GM19099 (cell line): ENCODE data around the gene RAPSN.

Experiments used
- POLR2A ChIP-seq: IDR thresholded peaks from 3 replicates; pipeline ENCODE4 v1.6.1; 2011; ENCODE audit warnings: low read depth; ENCODE audit not compliant: insufficient read length; ENCODE audit errors: extremely low read depth

The RAPSN gene

GRCh38 chr11:47470671-47471070 lies 21.7 kb upstream of the RAPSN start:
- no peak for TF ChIP-seq POLR2A

- no peak for TF ChIP-seq POLR2A
Measured at GRCh38 chr11:47469361-47470179, 20.6 kb upstream of the RAPSN start.

- TF ChIP-seq POLR2A, result no peak
Measured at GRCh38 chr11:47468598-47469214, 19.8 kb upstream of the RAPSN start.

GRCh38 chr11:47467357-47467756 lies 18.4 kb upstream of the RAPSN start:
- TF ChIP-seq POLR2A, result no peak

- no peak for TF ChIP-seq POLR2A
Measured at GRCh38 chr11:47466701-47467250, 17.8 kb upstream of the RAPSN start.

GRCh38 chr11:47466201-47466600 lies 17.3 kb upstream of the RAPSN start:
- TF ChIP-seq POLR2A, result no peak

- TF ChIP-seq POLR2A, result no peak
Measured at GRCh38 chr11:47464483-47464882, 15.5 kb upstream of the RAPSN start.

- TF ChIP-seq POLR2A, result no peak
Measured at GRCh38 chr11:47461876-47462275, 12.9 kb upstream of the RAPSN start.

GRCh38 chr11:47460571-47461235 lies 11.8 kb upstream of the RAPSN start:
- TF ChIP-seq POLR2A, result no peak

GRCh38 chr11:47453365-47453764 lies 4.4 kb upstream of the RAPSN start:
- no peak for TF ChIP-seq POLR2A

GRCh38 chr11:47451990-47452389 lies 3.1 kb upstream of the RAPSN start:
- TF ChIP-seq POLR2A, result no peak

GRCh38 chr11:47451436-47451835 lies 2.5 kb upstream of the RAPSN start:
- no peak for TF ChIP-seq POLR2A

- TF ChIP-seq POLR2A, result no peak
Measured at GRCh38 chr11:47449541-47449940, 605 bp upstream of the RAPSN start.

GRCh38 chr11:47447906-47448305 lies 1.0 kb downstream of the RAPSN start:
- no peak for TF ChIP-seq POLR2A

- no peak for TF ChIP-seq POLR2A
Measured at GRCh38 chr11:47446833-47447232, 2.1 kb downstream of the RAPSN start.
